GM21723 (cell line): ENCODE measurements around the gene SYT1.

Source experiments
- ATAC-seq: cut with Tn5 transposase; IDR thresholded peaks from one replicate; pipeline ENCODE4 v1.9.1; 2021; ENCODE audit warnings: mild to moderate bottlenecking, moderate library complexity; ENCODE audit not compliant: unreplicated experiment

Gene SYT1

GRCh38 chr12:79487386-79488110 lies 623.0 kb downstream of the SYT1 start:
- ATAC-seq, result no peak
